Activated naive CD8-positive, alpha-beta T cell treated with anti-CD3 and anti-CD28 coated beads for 36 hours (primary cell): Measurements from ENCODE around the gene PDYN. TPM values are rescaled to one million over a fixed set of nuclear protein-coding genes. Genes with fewer than 3 reads are reported as not detected.
A peak's percentile ranks its signal among the peaks of the same experiment; 100 is the strongest.

Source experiments
- DNase-seq: peaks from one replicate; pipeline ENCODE4 v3.0.0; 2021
- H3K27ac Mint-ChIP-seq: one replicate; pipeline ENCODE4 v1.8.0; 2022; ENCODE audit warnings: mild to moderate bottlenecking, moderate library complexity, mixed read lengths
- H3K27me3 Mint-ChIP-seq: one replicate; pipeline ENCODE4 v1.8.0; 2022; ENCODE audit warnings: mild to moderate bottlenecking, mixed read lengths
- H3K36me3 Mint-ChIP-seq: one replicate; pipeline ENCODE4 v1.8.0; 2021; ENCODE audit warnings: mild to moderate bottlenecking, mixed read lengths
- H3K4me1 Mint-ChIP-seq: one replicate; pipeline ENCODE4 v1.8.0; 2021; ENCODE audit warnings: mixed read lengths
- H3K4me3 Mint-ChIP-seq: one replicate; pipeline ENCODE4 v1.8.0; 2022; ENCODE audit warnings: mild to moderate bottlenecking, moderate library complexity, mixed read lengths
- H3K9me3 Mint-ChIP-seq: one replicate; pipeline ENCODE4 v1.8.0; 2022; ENCODE audit warnings: mixed read lengths
- total RNA-seq, 2 experiments: library from RNA; stranded (reverse); gene quantifications; one replicate each; pipeline ENCODE4 v1.2.3, GENCODE V29; 2021

PDYN gene
- total RNA-seq, 2 experiments from 2014 or later: not detected

DNA sequence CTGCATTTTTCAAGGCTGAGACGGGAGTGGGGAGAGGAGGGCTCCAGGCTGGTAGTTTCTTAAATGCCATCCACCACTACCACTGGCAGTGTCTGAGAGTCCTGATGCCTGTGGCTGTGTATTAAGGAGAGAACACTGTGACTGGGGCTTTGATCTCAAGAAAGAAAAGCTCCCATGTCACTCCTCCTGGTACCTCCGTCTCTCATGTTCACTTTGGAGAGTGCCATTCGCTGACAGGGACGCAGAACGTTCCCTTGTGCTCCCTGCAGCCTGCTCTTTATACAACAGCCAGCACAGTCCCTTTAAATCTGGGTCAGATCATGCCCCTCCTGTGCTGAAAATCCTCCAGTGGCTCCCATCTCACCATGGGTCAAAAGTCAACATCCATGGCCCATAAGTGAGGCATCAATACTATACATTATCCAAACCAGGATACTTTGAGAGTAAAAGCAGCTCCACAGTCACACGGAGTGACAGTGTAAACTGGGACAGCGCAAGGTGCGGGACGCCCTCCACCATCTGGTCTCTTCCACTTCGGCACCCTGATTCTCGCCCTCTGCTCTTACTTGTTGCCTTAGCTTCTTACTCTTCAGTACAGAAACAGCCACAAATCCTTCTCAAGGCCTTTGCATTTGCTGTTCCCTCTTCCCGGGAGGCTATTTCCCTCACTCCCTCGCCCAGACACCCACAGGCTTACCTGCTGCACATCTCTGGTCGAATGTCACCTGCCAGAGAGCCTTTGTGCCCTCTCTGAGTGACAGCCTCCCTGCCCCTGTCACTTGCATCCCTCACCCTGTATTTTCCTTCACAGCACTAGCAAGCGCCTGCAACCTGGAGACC lies 20.0 kb downstream of the PDYN start:
- no peak for DNase-seq
- Mint-ChIP-seq H3K4me1 (no peaks in the 10 kb centered on the region), H3K27ac (no peak overlapping the region), H3K4me3 (no peak overlapping the region), H3K36me3 (no peaks in the 10 kb centered on the region), H3K27me3 (peaks cover 17% of the 10 kb centered on the region), H3K9me3 (no peaks in the 10 kb centered on the region)

DNA sequence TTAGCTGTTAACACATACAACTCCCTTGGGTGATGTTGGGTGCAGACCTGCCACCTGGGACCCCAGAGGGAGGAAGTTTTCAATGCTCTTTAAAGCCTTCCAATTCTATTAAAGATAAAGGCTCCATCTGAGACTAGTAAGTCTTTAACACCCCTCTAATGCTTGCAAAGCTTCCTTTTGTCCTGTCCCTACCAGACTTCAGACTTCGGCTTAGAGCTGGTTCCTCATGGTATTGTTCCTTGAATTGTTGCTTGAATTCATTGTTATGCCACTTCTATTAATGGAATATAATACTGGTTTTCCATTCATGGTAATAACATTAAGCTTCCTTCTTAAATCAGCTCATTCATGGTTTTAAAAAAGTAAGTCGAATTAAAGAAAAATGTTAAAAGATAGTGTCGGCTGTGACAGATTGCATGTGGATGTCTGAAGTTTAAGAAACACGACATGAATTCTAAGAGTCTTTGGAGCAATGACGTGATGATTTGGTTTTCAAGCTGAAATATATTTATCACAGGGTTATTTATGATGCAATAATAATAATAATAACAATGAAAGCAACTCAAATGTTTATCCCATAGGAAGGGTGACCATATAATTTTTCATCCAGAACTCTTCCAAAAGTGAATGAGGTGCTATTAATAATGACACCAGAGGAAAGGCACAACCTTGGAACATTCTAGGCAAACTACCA lies 21.8 kb downstream of the PDYN start:
- no peak for DNase-seq
- H3K9me3 Mint-ChIP-seq: no peaks in the 10 kb centered on the region
- H3K4me3 Mint-ChIP-seq: no peak overlapping the region
- H3K27ac Mint-ChIP-seq: no peak overlapping the region
- H3K36me3 Mint-ChIP-seq: no peaks in the 10 kb centered on the region
- peaks cover 12% of the 10 kb centered on the region for H3K27me3 Mint-ChIP-seq
- H3K4me1 Mint-ChIP-seq: no peaks in the 10 kb centered on the region

DNA sequence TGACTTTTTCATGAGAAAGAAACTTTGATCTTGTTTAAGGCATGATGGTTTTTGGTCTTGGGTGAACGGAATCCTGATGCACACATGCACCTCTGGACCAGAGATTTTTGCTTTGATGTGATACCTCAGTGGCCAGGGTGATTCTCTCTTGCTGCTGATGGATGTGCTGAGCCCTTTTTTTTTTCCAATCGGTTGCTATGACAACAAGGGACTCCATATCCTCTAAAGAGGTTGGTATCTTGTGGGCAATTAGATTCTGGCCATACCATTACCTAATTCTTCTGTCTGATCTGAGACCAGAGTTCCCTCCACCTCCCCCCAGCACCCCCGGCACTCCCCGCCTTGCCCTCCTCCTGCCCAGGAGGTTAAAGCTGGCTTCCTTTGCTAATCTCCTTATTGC lies 24.9 kb downstream of the PDYN start:
- H3K36me3 Mint-ChIP-seq: no peaks in the 10 kb centered on the region
- DNase-seq: no peak
- H3K27me3 Mint-ChIP-seq: peaks cover 37% of the 10 kb centered on the region
- no peaks in the 10 kb centered on the region for H3K9me3 Mint-ChIP-seq
- no peak overlapping the region for H3K4me3 Mint-ChIP-seq
- peaks cover 12% of the 10 kb centered on the region for H3K4me1 Mint-ChIP-seq
- H3K27ac Mint-ChIP-seq: no peak overlapping the region

DNA sequence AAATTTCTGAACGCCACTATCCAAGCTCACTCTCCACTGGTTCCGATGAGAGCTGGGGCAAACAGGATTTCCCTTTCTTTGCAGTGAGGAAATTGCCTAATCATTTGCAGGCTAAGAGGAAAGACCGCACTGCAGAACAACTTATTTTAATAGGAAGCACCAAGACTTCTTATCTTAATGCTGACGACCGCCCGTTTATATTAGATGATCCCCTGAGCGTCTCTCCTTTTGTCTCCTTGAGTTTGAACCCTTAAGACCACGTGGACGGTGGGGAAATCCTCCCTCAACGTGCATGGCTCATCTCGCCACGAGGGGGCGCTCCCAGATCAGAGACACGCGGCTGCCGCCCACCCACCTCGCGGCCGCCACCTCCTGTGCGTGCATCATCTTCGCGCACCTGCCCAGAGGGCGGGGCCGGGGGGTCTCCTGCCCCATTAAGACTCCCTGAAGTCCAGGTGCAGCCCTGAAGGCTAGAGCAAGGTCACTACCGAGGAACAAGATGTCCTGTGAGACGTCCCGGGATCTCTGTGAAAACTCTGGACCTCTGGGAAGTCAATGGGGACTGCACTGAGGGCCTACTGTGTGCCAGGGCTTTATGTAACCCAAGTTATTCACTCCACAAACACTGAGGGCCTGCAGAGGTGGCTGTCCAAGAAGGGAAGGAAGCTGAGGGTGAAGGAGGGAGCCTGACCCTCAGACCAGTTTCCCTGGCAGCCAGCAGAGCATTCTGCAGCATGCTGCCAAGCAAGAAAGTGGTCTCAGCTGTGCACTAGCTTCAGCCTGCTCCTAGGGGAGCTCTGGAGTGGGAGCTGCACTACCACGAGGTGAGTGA lies 28.1 kb downstream of the PDYN start:
- peaks cover 12% of the 10 kb centered on the region for H3K4me1 Mint-ChIP-seq
- peak overlapping the region; percentile 54 for H3K4me3 Mint-ChIP-seq
- H3K27ac Mint-ChIP-seq: peak overlapping the region; percentile 73
- no peaks in the 10 kb centered on the region for H3K36me3 Mint-ChIP-seq
- no peaks in the 10 kb centered on the region for H3K9me3 Mint-ChIP-seq
- H3K27me3 Mint-ChIP-seq: peaks cover 45% of the 10 kb centered on the region
- peak; percentile 84 for DNase-seq

DNA sequence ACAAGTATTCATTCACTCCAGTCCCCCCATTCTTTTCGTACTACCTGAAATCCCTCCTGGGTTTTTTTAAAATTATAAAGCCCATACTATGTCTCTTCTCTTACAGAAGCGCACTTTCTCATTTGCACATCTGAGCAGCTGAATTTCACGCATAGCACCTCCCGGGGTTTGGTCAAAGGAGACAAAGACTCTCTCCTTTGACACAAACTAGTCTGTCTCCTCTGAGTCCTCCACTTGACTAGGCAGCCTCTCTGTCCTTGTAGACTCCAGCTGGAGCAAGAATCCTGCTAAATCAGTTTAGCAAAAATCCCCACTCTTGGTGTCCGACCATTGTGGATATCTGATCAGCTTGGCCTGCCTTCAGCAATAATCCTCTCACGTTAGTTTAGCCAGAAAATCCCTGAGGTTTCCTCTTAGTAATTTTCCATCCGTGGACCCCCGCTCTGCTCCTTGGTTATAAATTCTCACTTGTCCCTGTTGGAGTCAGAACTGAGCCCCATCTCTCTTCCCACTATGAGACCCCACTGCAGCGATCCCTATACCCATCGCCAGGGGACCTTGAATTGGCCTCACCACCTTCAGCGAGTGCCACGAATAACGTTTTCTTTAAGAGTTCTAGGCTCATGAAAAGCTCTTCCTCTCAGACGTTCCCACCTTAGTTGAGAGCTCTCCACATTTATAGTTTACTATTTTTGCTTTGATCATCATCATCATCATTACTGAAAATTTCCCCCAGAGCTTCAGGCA lies 29.0 kb downstream of the PDYN start:
- Mint-ChIP-seq H3K4me3 (peak overlapping the region; percentile 54), H3K27me3 (peaks cover 44% of the 10 kb centered on the region), H3K4me1 (peaks cover 12% of the 10 kb centered on the region), H3K36me3 (no peaks in the 10 kb centered on the region), H3K27ac (peak overlapping the region; percentile 73), H3K9me3 (no peaks in the 10 kb centered on the region)
- DNase-seq: no peak

DNA sequence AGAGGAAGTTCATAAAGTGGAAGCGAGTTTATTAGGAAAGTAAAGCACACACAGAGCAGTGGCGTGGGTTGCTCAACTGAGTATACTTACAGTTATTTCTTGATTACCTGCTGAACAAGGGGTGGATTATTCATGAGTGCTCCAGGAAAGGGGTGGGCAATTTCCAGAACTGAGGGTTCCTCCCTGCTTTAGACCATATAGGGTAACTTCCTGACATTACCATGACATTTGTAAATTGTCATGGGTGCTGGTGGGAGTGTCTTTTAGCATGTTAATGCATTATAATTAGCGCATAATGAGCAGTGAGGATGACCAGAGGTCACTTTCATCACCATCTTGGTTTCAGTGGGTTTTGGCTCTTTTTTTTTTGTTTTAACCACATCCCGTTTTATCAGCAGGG lies 29.8 kb downstream of the PDYN start:
- H3K36me3 Mint-ChIP-seq: no peaks in the 10 kb centered on the region
- peaks cover 51% of the 10 kb centered on the region for H3K27me3 Mint-ChIP-seq
- DNase-seq: no peak
- H3K27ac Mint-ChIP-seq: no peak overlapping the region
- no peak overlapping the region for H3K4me3 Mint-ChIP-seq
- no peaks in the 10 kb centered on the region for H3K9me3 Mint-ChIP-seq
- H3K4me1 Mint-ChIP-seq: peaks cover 12% of the 10 kb centered on the region

DNA sequence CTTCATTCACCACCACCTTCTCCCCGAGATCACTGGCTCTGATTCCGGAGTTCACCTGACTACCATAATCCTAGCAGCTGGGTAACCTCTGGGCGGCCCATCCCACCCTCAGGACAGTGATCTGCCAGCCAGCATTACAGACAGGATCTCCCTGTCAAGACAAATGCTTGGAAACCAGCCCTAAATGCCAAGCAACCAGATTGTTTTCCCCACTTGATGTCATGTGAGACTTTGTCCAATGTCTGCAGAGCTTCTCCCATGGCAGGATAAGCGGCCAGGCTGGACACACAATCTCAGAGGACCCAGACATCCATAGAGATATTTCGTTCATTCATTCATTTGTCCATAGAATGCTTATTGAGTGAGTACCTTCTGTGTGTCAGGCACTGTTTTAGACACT lies 32.5 kb downstream of the PDYN start:
- Mint-ChIP-seq H3K9me3 (no peaks in the 10 kb centered on the region), H3K4me3 (no peak overlapping the region), H3K27me3 (peaks cover 46% of the 10 kb centered on the region), H3K4me1 (peaks cover 12% of the 10 kb centered on the region), H3K36me3 (no peaks in the 10 kb centered on the region), H3K27ac (no peak overlapping the region)
- DNase-seq: no peak

DNA sequence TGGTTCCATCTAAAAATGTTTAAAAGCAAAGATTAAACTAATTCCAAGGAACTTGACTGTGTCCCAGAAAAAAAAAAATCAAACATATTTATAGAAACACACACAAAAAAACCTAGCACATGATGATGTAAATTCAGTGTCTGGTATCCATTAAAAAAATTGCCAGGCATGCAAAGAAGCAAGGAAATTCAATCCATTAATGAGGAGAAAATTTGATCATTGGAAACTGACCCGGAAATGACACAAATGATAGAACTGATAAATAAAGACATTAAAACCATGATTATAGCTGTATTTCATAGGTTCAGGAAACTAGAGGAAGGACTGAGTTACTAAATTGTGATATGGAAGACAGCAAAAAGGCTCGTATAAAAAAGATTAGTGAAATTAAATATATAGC lies 34.7 kb downstream of the PDYN start:
- Mint-ChIP-seq H3K27me3 (peaks cover 32% of the 10 kb centered on the region), H3K4me1 (no peaks in the 10 kb centered on the region), H3K36me3 (no peaks in the 10 kb centered on the region), H3K27ac (no peak overlapping the region), H3K4me3 (no peak overlapping the region), H3K9me3 (no peaks in the 10 kb centered on the region)
- DNase-seq: no peak

DNA sequence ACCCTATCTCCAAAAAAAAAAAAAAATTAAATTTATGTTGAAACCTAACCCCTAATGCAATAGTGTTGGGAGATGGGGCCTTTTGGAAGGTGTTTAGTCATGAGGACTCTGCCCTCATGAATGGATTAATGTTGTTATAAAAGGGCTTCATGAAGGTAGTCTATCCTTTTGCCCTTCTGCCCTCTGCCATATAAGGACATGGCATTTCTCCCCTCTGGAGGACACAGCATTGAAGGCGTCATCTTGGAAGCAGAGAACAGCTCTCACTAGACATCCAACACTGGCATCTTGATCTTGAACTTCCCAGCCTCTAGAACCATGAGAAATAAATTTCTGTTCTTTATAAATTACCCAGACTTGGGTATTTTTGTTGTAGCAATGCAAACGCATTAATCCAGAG lies 35.4 kb downstream of the PDYN start:
- Mint-ChIP-seq H3K4me3 (no peak overlapping the region), H3K36me3 (no peaks in the 10 kb centered on the region), H3K4me1 (no peaks in the 10 kb centered on the region), H3K27ac (no peak overlapping the region), H3K27me3 (peaks cover 26% of the 10 kb centered on the region), H3K9me3 (no peaks in the 10 kb centered on the region)
- DNase-seq: no peak

DNA sequence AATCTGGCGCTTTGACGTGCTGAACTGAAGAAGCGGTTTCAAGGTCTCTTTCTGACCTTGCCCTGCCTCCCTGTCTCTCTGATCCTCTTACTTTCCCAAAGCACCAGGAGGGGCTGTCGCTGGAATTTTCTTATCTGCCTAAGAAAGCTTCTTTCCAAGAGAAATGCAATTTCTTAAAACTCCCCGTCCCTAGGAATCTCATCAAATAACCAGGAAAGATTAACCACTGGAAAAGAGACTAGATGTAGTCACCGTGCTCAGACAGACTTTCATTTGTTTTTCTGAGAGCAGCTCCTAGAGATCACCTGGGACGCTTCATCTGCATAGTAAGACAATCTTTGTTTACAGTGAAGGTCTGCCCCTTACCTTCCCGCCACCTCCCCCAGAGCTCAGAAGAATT lies 38.6 kb downstream of the PDYN start:
- no peak overlapping the region for H3K27ac Mint-ChIP-seq
- no peak overlapping the region for H3K4me3 Mint-ChIP-seq
- no peaks in the 10 kb centered on the region for H3K9me3 Mint-ChIP-seq
- no peak for DNase-seq
- H3K27me3 Mint-ChIP-seq: peaks cover 20% of the 10 kb centered on the region
- peaks cover 3% of the 10 kb centered on the region for H3K4me1 Mint-ChIP-seq
- no peaks in the 10 kb centered on the region for H3K36me3 Mint-ChIP-seq

DNA sequence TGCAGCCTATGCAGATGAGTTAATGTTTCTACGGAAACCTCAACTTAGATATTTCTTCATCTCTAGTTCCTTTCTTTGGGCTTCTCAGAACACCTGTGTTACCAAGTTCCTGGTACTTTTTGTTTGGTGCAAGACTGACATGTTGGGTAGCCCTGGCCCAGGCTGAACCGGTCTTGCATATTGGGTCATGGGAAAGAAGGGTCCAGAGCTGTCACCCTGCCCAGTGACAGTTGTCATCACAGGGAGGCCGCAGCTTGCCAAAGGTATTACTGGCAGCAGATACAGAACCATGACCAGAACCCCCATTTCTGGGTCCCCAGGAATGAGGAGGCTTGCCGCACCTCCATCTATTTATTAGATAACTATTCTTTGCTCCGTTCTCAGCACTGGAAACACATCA lies 40.2 kb downstream of the PDYN start:
- Mint-ChIP-seq H3K4me1 (peaks cover 3% of the 10 kb centered on the region), H3K27ac (no peak overlapping the region), H3K4me3 (no peak overlapping the region), H3K27me3 (peaks cover 16% of the 10 kb centered on the region), H3K36me3 (no peaks in the 10 kb centered on the region), H3K9me3 (no peaks in the 10 kb centered on the region)
- no peak for DNase-seq

DNA sequence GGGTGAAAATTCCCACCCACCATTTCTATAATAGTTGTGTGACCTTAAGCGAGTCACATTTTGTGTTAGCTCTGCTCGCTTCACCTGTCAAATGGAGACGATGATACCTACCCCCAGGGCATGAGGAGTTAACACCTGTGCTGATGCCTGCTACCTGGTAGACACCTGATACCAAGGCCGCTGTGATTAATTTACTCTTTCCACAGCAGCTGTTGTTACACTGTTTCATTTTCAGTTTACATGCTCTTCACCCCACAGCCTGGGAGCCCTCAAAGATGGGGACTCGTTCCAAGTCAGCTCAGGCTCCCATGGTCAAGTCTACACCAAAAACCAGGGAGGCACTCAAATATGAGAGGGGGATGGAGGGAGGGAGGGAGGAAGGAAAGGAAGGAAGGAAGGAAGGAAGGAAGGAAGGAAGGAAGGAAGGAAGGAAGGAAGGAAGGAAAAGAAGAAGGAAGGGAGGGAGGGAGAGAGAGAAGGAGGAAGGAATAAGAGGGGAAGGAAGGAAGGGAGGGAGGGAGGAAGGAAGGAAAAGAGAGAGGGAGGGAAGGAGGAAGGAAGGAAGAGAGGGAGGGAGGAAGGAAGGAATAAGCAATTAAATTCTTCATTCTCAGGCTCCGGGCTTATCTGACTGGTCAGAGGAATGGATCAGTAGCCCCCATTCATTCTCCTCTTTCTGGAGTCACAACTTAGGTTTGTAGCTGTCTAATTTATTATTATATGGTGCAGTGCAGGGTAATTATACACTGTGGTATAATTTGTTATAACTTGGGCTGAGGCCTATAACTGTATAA lies 40.9 kb downstream of the PDYN start:
- DNase-seq: no peak

DNA sequence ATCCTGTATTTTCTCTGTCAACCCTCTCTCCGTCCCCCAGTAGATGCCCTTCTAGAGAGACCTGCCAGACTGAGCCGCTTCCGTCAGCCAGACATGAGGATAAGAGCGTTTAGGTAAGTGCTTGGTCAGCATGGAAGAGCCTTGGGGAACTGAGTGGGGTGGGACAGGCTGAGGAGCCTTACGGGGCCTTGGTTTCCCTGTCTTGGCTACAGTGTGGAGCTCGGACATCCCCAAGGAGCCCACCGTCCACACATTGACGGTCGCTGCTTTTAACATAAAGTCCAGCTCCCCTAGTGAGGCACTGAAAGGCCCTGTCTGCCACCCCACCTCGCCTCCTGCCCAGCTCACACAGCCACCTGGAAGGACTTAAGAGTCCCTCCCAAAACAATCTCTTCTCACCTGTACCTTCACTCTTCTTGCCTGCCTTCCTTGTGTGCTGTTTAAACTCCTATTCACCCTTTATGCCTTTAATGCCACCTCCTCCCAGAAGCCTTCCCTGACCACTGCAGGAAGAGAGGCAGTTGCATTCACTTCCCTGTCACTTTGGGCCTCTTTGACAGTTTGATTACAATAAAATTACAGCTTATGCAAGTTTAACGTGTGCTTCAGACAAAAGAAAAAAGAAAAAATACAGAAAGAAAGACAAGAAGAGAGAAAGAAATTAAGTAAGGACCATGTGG lies 42.3 kb downstream of the PDYN start:
- no peak for DNase-seq
- H3K27me3 Mint-ChIP-seq: peaks cover 26% of the 10 kb centered on the region
- no peaks in the 10 kb centered on the region for H3K9me3 Mint-ChIP-seq
- no peak overlapping the region for H3K4me3 Mint-ChIP-seq
- H3K27ac Mint-ChIP-seq: no peak overlapping the region
- H3K36me3 Mint-ChIP-seq: no peaks in the 10 kb centered on the region
- peaks cover 3% of the 10 kb centered on the region for H3K4me1 Mint-ChIP-seq

More for the DNA sequence above, 40.9 kb downstream of the PDYN start:
- Mint-ChIP-seq H3K36me3 (no peaks in the 10 kb centered on the region), H3K4me1 (peaks cover 3% of the 10 kb centered on the region), H3K4me3 (no peak overlapping the region), H3K27ac (no peak overlapping the region), H3K27me3 (peaks cover 18% of the 10 kb centered on the region), H3K9me3 (no peaks in the 10 kb centered on the region)
